DMS 273 (cell line): ENCODE data around the gene GGACT.

ENCODE experiments used
- DNase-seq: peaks from one replicate; lab custom pipeline; 2025; ENCODE audit not compliant: unreplicated experiment; lab: John Stamatoyannopoulos, UW

GGACT gene

DNA sequence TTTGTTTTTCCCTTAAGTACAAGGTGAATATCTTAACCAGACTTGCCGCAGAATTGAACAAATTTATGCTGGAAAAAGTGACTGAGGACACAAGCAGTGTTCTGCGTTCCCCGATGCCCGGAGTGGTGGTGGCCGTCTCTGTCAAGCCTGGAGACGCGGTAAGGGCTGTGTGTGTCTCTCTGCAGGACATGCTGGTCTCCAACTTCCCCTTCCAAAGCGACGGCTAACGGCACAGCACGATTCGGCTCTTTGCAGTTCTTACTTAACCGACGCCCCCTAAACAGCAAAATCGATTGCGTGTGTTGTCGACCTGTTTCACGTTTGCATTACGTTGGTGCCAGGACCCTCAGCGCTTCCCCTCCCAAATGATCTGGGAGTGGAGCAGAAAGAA is 73.2 kb downstream of the GGACT start:
- no peak for DNase-seq

DNA sequence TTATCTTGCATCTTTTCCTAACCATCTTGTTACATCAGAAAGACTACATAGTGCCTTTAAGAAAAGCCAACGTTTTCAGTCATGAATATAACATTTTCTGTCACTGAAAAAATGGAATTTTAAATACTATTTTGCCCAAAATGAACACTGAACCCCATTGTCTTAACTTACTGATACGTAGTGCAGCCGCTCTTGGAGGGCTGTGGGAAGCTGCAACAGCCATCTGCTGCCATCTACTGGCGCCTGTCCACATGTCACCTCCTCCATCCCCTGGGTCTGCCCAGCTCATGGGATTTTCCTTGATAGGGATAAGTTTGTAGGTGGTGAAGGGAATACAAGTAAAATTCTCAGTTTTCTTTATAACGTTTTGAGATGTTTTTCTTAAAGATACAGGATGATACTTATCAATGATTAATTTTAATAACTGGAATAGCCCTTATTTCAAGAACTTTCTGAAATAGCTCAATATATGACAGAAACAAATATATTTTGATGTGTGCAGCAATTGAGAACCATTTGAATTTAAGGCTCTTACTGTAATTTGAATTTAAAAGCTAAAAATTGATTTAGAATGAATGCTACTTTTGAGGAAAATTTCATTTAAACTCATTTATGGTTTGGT is 73.7 kb downstream of the GGACT start:
- peak; percentile 81 for DNase-seq

- no peak for DNase-seq
These were observed 74.5 kb downstream of the GGACT start for GRCh38 chr13:100513987-100514670.

- no peak for DNase-seq
These were observed 75.4 kb downstream of the GGACT start for GRCh38 chr13:100513171-100513570.

- DNase-seq, result no peak
These were observed 76.2 kb downstream of the GGACT start for GRCh38 chr13:100512422-100512821.

DNA sequence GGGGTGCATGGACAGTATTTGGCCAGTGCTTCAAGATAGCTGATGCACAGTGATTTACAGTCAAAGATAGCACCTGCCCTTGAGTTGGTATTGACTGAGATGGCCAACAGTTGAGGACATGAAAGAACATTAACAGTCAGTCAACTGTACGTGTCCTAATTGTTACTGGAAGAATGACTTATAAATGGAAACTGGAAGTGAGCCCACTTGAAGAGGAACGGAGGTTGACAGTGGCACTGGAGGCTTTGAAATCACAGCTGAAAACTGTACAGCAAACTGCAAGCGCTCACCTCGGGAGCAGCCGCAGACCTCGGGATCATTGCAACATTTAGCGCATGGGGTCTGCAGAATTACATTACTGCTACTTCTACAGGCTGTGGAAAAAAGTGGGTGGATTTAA is 77.1 kb downstream of the GGACT start:
- DNase-seq, result no peak

DNA sequence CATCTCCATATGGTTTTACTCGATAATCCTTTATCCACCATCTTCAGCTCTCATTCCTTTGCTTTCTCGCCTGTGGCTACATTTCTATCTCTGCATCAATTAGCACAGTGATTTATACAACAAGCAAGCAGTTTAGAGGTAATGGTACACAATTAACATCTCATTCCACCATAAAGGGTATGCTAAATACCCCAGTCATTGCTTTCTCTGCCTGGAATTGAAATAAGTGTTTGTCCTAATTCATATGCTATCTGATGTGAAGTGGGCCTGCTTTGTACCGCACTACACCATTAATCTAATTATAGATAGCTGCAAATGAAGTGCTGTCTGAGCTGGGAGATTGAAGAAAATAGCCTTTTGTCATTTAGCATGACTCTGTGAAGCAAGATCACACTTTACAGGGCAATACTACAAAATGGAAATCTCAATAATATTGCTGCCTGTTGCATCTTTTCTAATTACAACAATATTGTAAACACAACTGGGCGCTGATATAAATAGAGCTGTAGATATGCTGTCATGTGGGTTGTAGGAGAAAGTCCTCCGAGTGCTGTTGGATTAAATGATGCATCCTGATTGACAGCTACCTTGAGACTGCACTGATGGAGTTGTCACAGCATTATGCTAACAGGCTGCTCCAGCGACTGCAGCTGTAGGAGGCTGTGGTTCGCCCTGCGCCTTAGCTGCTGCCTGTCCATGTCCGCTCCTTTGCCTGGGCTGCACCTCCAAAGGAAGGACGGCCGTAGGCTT is 78.2 kb downstream of the GGACT start:
- no peak for DNase-seq

GRCh38 chr13:100508996-100509395 is 79.6 kb downstream of the GGACT start:
- no peak for DNase-seq

GRCh38 chr13:100508455-100508854 is 80.1 kb downstream of the GGACT start:
- no peak for DNase-seq

- DNase-seq, result no peak
These were observed 81.8 kb downstream of the GGACT start for GRCh38 chr13:100506600-100507422.

GRCh38 chr13:100506154-100506553 is 82.4 kb downstream of the GGACT start:
- DNase-seq, result no peak

DNA sequence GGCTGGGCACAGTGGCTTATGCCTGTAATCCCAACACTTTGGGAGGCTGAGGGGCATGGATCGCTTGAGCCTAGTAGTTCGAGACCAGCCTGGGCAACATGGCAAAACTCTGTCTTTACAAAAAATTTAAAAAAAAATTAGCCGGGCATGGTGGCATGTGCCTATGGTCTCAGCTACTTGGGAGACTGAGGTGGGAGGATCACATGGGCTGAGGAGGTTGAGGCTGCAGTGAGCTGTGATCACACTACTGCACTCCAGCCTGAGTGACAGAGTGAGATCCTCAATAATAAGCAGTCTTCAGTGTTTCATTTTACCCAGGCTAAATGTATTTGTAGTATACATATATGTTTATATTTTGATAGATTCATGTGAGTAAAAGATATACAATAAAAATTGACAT is 85.0 kb downstream of the GGACT start:
- no peak for DNase-seq

GRCh38 chr13:100502446-100502845 is 86.1 kb downstream of the GGACT start:
- DNase-seq, result no peak

- DNase-seq, result no peak
These were observed 91.2 kb downstream of the GGACT start for GRCh38 chr13:100497389-100497788.

GRCh38 chr13:100495455-100495854 is 93.1 kb downstream of the GGACT start:
- peak; percentile 42 for DNase-seq

- no peak for DNase-seq
These were observed 95.2 kb downstream of the GGACT start for GRCh38 chr13:100493418-100493817.

- no peak for DNase-seq
These were observed 97.3 kb downstream of the GGACT start for GRCh38 chr13:100491164-100491842.

DNA sequence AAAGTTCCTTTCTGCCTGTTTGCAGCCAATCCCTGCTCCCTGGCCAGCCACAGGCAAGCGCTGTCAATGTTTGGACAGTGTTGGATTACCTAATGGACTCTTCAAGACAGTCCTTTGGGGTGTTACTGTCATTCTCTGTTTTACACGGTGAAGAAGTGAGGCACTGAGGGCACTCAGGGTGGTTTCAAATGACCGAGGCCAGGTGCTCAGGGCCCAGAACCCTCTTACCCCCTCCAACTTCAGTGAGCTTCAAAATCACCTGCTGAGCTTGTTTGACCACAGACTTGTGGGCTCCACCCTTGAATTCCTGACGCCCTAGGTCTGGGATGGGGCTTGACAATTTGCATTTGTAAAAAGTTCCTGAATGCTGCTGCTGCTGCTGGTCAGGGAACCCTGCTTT is 97.9 kb downstream of the GGACT start:
- no peak for DNase-seq

DNA sequence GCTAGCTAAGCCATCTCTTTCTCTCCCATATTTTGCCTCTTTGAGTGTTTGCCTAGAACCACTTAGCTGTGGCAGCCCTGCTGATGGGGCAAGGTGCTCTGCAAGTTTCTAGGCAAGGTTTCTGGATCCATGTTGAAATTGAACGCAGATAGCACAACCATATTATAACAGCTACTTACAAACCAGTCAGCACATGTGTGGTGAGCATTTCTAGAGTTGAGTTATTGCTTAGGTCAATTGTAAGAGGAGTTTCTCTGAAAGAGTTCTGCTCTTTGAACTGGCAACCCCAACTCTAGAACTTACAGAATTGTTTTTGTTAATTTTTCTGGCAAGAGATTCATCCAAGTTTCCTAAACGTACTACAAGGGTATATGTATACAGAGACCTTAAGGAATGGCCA is 103.3 kb downstream of the GGACT start:
- no peak for DNase-seq

- DNase-seq, result no peak
These were observed 103.9 kb downstream of the GGACT start for GRCh38 chr13:100484702-100485101.

GRCh38 chr13:100483841-100484381 is 104.7 kb downstream of the GGACT start:
- no peak for DNase-seq
